Measurements from ENCODE around the gene ATF7.
"Not testable (repeated sequence)": the region's sequence is repeated elsewhere in the genome, so short reads cannot be mapped to it uniquely, and the experiment has no call there.

The ATF7 gene

DNA sequence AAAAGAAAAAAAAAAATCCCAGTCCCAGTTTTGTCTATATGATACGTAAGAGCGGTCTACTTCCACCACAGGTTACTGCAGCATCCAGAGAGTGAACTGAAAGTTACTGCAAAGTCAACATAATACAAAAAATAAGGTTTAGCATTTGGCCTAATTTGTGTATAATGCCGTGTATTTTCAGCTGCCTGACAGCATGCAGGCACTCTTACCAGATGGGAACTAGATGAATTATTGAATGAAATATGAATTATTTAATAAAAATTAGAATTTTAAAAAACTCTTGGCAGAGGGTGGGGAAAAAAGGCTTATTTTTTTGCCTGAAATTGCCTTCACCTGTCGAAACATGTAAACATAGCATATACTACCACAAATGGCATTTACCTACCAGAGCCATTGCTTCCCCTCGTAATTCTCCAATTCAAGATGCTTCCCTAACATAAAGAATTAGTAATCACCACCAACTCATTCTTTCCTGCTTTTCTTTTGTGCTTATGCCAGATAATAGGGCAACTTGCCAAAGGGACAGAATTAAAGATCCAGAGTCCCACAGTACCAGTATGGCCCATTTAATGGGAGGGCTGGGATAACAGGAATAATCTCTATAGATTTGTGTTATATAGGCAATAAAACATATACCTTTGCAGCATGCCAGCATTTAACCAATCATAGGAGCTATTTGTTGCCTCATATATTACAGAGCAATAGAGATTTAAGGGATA, 31.1 kb downstream of the ATF7 start:
- DNase-seq, result no peak

DNA sequence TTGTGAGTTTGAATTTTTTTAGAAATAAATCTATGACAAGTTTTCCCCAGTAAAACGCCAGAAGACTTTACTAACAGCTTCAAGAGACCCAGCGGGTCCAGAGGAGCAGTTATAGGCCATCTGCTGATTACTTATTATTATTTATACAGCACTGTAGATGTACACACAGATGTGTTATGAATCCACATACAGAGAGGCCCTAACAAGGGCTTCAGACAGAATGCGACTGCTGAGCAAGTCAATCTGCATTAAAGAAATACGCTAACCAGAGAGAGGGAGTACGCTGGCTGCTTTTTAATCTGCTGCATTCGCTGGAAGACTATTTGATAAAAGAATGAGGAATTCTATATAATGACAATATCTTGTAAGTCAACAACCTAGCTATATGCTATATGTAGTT, 32.5 kb downstream of the ATF7 start:
- DNase-seq, result no peak

DNA sequence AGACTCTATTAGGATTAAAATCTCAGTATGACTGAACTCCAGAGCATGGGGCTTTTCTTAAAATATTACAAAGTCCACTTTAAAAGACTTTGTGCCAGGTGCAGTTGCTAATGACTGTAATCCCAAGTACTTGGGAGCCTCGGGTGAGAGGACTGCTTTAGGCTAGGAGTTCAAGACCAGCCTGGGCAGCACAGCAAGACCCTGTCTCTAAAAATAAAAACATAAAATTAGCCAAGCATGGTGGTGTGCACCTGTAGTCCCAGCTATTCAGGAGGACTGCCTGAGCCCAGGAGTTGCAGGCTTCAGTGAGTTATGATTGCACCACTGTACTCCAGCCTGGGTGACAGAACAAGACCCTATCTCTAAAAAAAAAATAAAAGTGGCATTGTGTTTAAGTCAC, 33.2 kb downstream of the ATF7 start:
- DNase-seq, result no peak

DNA sequence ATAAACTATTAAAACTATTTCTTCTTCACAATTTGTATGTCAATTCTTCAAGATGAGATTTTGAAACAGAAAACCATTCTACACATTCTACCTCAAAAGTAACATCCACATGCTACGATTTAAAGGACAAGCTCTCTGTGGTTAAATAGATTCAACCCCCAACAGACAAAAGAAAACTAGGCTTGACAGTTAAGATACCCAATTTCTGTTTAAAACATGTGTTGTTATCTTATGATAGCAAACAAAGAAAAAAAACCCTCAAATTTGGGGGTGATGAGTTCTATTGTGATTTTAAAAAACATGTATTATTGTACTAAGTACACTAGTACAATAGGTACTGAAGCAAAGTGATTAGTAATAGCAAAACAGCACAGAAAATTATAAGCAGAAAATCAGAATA, 33.8 kb downstream of the ATF7 start:
- DNase-seq, result no peak

DNA sequence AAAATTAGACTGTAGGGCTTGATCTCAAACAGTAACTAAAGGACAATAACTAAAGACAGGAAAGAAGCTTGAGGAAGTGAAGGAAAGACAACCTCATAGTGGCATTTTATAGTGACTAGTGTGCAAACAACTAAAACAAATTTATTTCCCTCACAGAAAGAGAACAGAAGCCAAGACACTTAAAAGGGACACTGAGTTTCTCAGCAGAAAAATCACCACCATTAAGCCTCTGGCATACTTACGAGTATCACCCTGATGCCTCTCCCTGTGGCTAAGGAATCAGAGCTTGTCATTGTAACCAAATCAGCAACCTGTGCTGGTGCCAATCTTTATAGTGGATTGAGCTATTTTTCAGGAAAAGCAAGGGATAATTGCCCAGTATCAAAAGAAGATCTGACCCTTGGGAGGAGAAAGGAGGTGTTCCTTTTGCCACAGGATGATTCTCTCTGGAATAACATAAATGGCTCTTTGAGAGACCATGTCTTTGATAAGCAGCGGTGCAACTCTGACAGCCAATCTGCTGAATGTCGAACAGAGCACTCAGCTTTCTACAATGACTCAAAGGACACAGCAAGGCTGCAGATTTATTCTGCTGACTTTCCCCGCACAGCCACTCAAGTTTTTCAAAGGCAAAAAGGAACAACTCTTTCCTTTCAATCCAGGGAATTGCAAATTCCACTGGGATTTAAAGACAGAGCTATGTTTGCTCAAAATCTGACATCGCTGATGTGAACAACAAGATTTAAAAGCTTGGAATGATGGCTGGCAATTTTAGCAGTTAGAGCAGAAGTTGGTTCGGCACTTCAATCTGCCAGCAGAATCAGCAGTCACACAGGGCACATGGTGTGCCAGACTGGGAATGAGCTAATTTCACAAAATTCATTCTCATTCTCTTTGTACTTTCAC, 34.6 kb downstream of the ATF7 start:
- no peak for DNase-seq

DNA sequence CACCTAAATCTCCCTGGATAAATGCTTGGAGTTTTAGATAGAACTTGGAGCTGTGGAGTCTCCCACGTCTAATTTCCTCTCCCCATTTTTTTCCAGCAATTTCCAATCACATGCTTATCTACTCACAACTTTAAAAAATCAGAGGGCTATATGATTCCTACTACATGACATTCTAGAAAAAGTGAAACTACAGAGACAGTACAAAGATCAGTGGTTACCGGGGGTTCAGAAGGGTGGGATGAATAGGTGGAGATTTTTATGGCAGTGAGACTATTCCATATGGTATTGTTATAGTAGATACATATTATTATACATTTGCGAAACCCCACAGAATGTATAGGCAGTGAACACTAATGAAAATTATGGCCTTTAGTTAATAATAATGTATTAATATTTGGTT, 35.5 kb downstream of the ATF7 start:
- no peak for DNase-seq

DNA sequence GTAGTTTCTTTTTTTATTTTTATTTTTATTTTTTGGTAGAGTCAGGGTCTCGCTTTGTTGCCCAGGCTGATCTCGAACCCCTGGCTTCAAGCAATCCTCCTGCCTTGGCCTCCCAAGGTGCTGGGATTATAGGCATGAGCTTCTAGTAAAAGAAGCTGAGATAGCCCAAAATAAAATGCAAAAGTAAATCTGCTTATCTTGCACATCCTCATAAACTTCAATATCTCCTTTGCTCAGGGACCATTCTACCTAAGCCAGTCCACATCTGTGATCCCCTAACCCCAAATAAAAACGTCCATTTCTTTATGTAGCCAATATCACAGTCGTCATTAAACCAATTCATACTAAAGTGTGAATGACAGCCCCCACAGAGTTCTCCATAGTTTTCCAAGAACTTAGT, 36.3 kb downstream of the ATF7 start:
- no peak for DNase-seq

DNA sequence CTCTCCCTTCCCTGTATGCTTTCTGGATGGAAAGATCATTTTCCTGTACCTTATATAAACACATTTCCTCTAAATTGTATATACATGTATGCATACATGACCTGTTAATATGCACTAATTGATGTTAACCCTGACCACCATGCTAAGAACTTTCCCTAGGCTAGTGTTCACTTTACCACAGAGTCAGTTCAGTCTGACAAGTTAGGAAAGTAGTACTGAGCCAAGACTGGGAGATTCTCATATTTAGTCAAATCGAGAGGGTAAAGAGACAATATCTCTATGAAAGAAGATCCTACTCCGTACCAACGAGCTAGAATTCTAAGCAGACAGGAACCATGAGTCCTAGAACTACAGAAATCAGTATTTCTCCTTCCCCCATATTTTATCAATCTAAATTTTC, 36.8 kb downstream of the ATF7 start:
- no peak for DNase-seq

DNA sequence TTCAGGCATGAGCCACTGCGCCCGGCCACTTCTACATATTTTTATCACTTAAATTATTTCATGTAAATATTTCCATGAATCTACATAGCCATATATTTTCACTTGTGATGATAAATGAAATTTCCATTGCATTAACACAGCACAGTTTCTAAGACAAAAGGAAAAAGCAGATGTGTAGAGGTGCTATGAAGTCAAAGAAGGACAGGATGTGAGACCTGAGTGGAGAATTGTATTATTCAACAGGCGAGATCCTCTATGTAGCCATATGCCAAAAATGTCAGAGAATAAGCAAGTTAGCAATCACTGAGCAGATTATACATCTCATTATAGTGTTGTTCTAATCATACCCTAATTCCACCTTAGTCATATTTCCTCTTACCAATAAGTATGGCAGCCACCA, 38.1 kb downstream of the ATF7 start:
- no peak for DNase-seq

DNA sequence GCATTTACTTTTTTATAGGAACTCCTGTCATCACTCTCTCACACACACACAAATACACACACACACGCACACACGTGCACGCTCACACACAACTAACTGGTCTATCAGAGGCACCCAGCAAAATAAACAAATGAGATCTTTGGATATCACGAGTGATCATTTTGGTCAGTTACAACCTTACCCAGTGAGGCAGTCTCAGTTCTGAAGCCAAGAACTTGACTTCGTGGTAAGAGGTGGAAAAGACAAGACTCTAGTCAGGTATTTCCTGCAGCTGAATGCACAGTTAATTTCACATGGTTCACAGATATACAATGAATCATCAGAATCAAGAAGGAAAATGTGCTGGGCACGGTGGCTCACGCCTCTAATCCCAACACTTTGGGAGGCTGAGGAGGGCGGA, 39.4 kb downstream of the ATF7 start:
- DNase-seq, result no peak

DNA sequence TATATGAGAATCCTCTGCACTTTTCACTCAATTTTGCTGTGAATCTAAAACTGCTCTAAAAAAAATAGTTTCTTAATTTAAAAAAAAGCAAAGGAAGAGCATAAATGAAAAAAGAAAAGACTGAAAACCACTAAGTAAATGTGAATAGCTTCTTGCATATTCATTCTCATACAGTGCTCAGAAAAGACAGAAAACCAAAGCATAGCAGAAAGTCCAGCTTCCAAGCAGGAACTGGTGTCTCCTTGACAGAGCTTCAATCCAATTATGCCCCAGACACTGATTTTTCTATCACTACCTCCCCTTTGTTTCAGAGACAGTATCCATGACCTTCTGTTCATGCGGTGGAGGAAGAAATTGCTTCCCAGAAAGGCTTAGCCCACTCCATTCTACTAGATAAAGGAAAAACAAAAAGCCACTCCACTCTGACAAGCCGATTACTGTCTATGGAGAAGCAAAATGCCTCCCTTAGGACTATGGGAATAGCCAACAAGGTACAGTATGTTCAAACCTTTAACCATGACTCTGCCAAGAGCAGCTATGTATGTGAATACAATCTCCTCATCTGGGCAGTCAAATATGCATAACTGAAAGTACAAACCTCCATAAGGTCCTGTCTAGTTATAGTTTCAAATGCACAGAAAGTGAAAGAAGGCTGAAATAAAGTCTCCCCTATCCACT, 40.6 kb downstream of the ATF7 start:
- no peak for DNase-seq

DNA sequence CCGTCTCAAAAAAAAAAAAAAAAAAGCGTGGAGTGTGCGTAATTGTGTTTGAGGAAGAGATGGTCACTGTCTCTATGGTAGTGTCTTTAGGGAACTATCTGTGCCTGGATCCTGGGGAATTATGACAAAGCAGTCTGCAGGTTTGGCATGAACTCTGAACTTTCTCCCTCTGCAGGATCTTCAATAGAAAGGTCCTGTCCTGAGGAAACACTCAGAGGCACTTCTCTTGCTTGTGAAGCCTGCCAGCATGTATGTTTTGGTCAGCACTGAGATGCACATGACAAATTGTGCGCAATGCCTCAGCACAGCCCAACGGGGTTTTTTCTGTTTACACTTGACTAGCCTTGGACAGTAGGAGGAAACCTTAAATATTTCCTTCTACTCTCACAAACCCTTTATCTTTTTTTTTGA, 46.6 kb downstream of the ATF7 start:
- DNase-seq, result no peak

DNA sequence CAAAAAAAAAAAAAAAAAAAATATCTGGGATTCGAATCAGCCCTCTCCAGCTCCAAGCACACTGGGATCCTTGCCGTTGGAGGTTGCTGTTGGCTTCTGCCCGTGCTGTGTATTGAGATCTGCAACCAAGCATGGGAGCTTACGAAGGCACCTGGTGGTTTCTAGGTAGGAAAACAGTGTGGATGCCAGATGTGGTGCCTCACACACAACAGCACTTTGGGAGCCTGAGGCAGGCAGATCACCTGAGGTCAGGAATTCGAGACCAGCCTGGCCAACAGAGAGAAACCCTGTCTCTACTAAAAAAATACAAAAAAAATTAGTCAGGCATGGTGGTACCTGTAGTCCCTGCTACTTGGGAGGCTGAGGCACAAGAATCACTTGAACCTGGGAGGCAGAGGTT, 47.4 kb downstream of the ATF7 start:
- no peak for DNase-seq

DNA sequence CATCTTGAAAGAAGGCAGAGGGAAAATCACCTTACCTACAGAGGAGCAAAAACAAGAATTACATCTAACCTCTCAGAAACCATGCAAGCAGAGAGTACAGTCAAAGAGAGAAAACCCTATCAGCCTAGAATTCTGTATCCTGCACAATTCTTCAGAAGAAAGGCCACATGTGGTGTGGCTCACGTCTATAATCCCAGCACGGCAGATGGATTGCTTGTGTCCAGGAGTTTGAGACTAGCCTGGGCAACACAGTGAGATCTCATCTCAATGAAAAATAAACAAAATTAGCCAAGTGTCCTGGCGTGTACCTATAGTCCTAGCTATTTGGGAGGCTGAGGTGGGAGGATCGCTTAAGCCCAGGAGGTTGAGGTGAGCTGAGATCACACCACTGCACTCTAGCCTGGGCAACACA, 48.2 kb downstream of the ATF7 start:
- no peak for DNase-seq

DNA sequence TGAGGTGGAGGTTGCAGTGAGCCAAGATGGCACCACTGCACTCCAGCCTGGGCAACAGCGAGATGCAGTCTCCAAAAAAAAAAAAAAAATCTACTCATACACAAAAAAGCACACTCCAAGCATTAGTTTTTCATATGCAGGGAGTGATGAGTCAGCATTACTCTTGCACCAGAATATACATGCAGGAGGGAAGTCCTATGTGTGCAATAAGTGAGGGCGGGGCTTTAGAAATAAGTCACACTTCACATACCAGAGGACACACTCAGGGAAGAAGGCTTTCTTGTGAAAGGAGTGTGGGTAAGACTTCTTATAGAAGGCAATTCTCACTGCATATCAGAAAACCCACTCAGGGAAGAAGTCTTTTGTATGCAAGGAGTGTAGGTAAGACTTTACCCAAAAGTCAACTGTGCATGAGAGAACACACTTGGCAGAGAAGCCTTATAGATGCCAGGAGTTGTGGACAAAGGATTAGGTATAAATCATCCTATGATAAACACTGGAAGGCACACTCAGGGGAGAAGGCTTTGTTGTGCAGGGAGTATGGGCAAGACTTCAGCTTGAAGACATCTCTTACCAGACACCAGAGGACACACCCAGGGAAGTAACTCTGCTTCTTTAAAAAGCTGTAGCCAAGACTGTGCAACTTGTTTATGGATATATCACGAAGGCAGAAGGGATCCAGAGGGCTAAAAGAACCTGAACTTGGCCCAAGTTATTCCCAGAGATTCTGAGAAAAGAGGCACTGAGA, 50.5 kb downstream of the ATF7 start:
- no peak for DNase-seq

DNA sequence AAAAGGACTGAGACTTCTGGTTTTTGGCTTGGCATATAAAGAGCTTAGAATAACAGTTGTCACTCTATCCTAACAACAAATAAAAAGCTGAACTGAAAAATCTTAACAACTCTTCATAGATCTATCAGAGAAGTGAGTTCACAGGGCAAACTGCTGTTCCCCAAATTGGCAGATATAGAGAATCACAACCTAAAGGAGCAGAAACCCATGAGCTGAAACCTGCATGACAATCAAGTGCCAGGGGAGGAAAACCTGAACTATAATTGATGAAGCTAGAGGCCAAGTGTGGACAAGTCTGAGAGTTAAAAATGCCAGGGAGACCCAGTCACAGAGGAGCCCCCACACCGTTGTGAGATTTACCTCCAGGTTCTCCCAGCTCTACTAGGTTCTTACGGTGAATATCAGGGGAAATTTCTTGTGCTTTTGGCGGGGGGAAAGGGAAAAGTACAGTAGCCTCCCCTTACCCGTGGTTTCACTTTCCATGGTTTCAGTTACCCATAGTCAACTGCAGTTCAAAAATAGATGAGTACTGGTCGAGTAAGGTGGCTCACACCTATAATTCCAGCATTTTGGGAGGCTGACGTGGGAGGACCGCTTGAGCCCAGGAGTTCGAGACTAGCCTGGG, 53.9 kb downstream of the ATF7 start:
- no peak for DNase-seq

DNA sequence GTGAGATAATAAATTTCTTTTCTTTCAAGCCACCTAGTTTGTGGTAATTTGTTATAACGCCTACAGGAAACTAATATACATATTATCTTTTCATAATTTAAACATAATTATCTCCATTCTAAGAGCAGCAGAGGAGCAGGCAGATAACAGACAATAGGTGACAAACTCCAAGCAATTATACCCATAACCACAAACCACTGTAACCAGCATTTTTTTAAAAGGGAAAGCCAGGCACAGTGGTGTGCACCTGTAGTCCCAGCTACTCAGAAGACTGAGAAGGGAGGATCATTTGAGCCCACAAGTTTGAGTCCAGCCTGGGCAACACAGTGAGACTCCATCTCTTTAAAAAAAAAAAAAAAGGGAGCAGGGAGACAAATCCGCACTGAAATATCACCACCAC, 54.9 kb downstream of the ATF7 start:
- no peak for DNase-seq

DNA sequence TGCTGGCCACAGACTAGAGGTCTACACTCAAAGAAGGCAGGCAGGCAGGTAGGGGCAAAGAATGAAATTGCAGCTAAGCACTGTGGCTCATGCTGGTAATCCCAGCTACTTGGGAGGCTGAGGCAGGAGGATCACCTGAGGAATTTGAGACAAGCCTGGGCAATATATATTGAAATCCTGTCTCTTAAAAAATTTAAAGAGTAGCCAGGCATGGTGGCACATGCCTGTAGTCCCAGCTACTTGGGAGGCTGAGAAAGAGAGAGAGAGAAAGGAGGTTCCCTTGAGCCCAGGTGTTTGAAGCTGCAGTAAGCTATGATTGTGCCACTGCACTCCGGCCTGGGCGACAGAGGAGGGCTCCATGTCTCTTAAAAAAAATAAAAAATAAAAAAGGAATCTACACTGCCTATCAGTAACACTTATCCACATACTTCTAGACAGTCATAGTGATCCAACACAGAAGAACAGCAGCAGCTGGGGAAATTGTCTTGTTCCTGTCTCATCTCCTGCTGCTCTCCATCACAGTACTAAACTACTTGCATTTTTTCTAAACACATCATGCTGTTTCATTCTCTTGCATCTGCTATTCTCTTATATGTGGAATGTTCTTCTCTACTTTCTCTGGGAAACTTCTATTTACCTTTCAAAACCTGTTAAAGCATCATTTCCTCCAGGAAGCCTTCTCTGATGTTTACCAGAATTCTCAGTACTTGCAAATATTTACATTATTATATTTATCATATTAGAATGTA, 57.2 kb downstream of the ATF7 start:
- DNase-seq, result no peak

DNA sequence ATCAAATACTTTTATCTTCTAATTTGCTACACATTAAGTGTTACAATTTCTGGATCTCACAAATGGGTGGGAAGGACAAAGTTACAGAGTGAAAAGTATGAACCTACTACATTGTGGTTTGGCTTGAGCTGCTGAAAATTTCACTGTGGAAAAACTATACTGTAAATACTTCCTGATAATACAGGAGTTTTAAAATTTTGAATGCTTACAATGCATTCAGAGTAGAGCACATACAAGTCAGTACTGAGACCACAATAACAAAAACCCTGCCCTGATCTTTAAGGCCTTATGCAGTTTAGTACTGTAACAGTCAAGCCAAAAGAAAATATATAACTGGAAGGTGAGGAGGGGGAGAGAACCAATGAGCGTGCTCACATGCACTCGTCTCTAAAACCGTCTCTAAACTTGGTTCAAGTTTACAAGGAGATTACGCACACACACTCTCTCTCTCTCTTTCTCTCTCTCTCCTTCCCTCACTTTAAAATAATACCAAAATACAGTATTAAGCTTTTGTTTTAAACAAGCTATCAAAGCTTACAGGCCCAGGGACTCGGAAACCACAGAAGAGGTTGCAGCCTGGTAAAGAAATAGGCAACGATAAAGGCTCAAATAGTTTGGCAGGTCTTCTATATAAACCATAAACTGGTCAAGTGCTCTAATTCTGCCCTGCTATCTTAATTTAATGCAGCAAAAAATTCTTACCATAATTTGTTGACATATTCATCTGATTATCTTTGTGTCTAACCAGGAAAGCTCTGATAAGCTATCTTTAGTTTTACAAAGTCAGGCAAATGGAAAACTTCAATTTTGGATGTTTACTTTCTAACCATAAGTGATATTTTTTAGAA, 58.0 kb downstream of the ATF7 start:
- no peak for DNase-seq

DNA sequence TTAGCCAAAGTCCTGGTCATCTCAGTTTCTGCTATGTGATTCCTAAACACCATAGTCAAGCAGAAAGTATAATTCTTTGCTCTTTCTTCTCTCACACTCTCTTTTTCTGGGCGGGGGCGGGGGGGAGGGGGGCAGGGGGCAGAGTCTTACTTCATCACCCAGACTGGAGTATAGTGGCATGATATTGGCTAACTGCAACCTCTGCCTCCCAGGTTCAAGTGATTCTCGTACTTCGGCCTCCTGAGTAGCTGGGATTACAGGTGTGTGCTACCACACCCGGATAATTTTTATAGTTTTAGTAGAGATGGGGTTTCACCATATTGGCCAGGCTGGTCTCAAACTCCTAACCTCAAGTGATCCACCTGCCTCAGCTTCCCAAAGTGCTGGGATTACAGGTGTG, 60.8 kb downstream of the ATF7 start:
- not testable (repeated sequence) for DNase-seq

DNA sequence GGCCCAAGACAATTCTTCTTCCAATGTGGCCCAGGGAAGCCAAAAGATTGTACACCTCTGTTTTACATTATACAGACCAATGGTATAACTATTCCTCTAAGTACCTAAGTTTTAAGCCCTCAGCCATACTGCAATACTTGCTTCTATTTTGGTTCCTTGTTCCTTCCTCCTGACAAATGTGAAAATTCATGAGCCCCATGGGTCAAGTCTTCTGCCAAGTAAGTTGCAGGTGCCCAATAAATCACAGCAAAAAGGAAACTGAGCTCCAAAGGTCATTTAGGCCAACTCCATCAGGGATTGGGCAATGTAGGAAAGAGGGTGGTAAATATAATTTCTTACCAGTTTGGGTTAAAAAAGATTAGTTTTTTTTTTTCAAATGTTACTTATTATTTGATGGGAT, 61.2 kb downstream of the ATF7 start:
- DNase-seq, result no peak

Measured in activated gamma-delta T cell treated with Interleukin-2 at 50 U/mL for 16 hours (primary cell).